OCI-LY7 (cell line): ENCODE data around the gene FBXO42. TPM values are rescaled to one million over a fixed set of nuclear protein-coding genes. Genes with fewer than 3 reads are reported as not detected.

Experiments used
- small RNA-seq: library from RNA; depleted of rRNA; stranded (forward); fragments of <200 nt; gene quantifications from one replicate; pipeline ENCODE3, GENCODE V24; 2014
- total RNA-seq, 2 experiments: library from RNA; depleted of rRNA in 1 of 2; stranded (reverse); fragments of >200 nt in 1 of 2; shearing (Covaris generic) in 1 of 2; gene quantifications; 2 replicates each; pipeline ENCODE4 v1.2.3, GENCODE V29; 2014 to 2022

Gene FBXO42
- total RNA-seq, 2 experiments from 2014 or later: 20.0 to 22.9 TPM

Small RNA genes within 50 kb of the gene (small RNA-seq; reads per million reads assigned to genes)
- not detected for gene MT1XP1

Other genes starting within 250 kb of the FBXO42 start
- gene EPHA2, start 196.4 kb downstream of the FBXO42 start, total RNA-seq (2014; rRNA removed; shearing (Covaris generic)): not detected in 2 replicates
- 0.15 TPM in 1 of 2 replicates, not detected in the other for gene EPHA2, start 196.4 kb downstream of the FBXO42 start, total RNA-seq (2022)
- 2.7 and 5.9 TPM in 2 replicates for gene ARHGEF19, start 139.8 kb downstream of the FBXO42 start, total RNA-seq (2014; rRNA removed; shearing (Covaris generic))
- gene ARHGEF19, start 139.8 kb downstream of the FBXO42 start, total RNA-seq (2022): 3.9 and 6.2 TPM in 2 replicates
- gene CPLANE2, start 115.3 kb downstream of the FBXO42 start, total RNA-seq (2014; rRNA removed; shearing (Covaris generic)): 7.9 and 11.6 TPM in 2 replicates
- 15.4 and 15.6 TPM in 2 replicates for gene CPLANE2, start 115.3 kb downstream of the FBXO42 start, total RNA-seq (2022)
- gene SZRD1, start 14.8 kb upstream of the FBXO42 start, total RNA-seq (2014; rRNA removed; shearing (Covaris generic)): 50.3 and 57.2 TPM in 2 replicates
- gene SZRD1, start 14.8 kb upstream of the FBXO42 start, total RNA-seq (2022): 96.0 and 98.9 TPM in 2 replicates
- gene SPATA21, start 84.9 kb upstream of the FBXO42 start, total RNA-seq (2014; rRNA removed; shearing (Covaris generic)): not detected in 2 replicates
- 0.33 and 0.40 TPM in 2 replicates for gene SPATA21, start 84.9 kb upstream of the FBXO42 start, total RNA-seq (2022)
- 59.0 and 69.2 TPM in 2 replicates for gene NECAP2, start 88.2 kb upstream of the FBXO42 start, total RNA-seq (2014; rRNA removed; shearing (Covaris generic))
- gene NECAP2, start 88.2 kb upstream of the FBXO42 start, total RNA-seq (2022): 47.2 and 51.8 TPM in 2 replicates
- gene RNU1-1, start 161.8 kb upstream of the FBXO42 start, total RNA-seq (2014; rRNA removed; shearing (Covaris generic)): under 0.01 TPM in 2 replicates
- 1,721 and 1,968 TPM in 2 replicates for gene RNU1-1, start 161.8 kb upstream of the FBXO42 start, total RNA-seq (2022)